NCI-H748 (cell line): ENCODE data around the gene ZBTB33.

Experiments used
- DNase-seq: peaks from one replicate; lab custom pipeline; 2025; ENCODE audit not compliant: unreplicated experiment; lab: John Stamatoyannopoulos, UW

Gene ZBTB33

DNA sequence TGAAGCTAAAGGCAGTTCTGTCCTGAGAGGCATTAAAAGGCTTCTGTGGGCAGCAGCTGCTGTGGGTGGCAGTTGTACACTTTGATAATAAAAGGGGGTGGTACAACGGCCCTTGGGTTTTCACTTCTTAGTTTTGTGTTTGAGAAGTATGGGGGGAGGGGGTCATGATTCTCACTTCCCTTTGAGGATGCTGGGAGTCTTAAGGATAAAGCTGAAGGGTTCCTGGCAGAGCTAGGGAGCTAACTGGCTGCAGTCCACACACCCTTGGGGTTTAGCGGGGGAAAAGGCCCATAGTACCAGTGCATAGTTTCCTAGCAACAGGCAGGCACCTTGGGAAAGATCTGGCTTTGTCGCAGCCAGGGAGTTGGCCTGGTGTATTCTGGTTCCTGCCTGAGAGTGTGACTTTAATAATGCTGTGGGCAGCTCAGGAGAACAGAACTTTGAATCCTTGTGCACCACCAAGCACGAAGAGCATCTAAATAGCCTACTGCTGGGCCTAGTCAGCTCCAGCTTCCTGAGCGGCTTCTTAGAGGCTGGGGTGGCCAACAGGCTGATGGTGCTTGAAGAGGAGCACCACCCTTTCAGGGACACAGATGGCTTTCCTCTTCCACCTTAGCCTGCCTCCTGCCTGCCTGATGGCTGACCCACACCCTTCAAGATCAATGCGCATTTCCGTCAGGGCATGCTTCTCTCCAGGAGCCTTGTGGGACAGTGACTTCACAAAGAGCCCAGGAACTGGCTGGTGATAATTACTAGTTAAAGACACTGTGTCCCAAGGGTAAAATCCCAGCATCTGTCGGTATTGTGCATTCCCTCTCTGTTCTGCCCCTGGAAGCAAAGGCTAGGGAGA is 12.5 kb downstream of the ZBTB33 start:
- peak; percentile 9 for DNase-seq

GRCh38 chrX:120264341-120264740 is 13.7 kb downstream of the ZBTB33 start:
- no peak for DNase-seq

GRCh38 chrX:120269373-120270035 is 18.9 kb downstream of the ZBTB33 start:
- no peak for DNase-seq

DNA sequence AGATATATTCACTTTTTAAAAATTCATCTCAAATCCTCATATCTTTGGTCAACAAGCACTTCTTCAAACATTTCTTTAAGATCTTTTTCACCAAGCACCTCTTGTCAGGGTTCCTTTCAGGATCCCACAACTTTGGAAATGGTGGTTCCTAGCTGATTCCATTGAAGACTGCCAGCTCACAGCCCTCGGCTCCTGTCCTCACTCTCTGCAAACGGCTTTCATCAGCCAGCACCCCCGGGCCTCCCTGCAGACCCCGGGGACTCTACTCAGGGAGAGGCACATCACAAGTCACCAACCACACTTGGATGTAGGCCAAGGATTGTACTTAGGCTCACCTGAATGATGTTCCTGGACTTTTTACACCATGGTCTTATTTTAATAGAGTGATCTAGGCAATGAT is 20.0 kb downstream of the ZBTB33 start:
- no peak for DNase-seq

DNA sequence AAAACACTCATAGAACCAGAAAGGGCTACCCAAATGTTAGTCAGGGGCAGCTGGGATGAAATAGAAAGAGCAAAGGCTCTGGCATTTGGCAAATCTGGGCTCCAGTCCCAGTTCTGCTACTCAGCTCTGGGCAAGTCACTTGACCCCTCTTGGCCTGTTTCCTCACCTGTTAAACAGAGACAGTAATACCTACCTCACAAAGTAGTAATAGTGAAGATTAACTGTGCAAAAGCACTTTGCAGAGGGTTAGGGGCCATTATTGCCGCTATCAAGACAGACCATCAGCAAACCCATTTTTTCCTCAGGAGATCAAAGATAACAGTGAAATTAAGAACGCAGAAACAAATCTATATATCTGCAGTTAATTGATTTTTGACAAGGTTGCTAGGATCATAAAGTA is 20.6 kb downstream of the ZBTB33 start:
- no peak for DNase-seq

DNA sequence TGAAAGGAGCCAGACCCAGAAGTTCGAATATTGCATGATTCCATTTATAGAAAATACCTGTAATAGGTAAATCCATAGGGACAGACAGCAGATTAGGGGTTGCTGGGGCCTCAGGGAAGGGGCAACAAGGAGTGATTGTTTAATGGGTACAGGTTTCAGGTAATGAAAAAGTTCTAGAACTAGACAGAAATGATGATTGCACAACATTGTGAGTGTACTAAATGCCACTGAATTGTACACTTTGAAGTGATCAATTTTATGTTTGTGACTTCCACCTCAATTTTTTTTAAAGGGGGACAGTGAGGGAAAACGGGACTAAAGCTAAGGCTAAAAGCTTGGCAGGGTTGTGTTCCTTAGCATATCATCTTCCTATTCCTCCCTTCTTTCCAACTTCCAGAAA is 23.5 kb downstream of the ZBTB33 start:
- no peak for DNase-seq

DNA sequence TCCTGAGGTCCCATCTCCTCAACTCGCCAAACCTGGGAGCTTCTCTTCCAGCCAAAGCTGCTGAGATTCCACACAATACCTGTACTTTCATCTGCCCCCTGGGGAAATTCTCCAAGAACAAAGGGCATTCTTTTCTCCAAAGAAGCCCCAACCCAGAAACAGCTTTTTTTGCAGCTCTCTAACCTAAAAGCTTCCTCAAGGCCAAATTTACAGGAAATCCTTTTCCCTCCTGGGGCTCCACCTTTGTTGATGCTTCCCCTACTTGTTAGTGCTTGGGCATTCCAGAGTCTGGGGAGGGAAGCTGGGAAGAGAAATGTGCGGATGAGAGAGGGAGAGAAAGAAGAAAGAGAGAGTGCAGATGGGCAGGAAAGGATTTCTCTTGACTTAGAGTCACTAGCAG is 24.3 kb downstream of the ZBTB33 start:
- DNase-seq: no peak

DNA sequence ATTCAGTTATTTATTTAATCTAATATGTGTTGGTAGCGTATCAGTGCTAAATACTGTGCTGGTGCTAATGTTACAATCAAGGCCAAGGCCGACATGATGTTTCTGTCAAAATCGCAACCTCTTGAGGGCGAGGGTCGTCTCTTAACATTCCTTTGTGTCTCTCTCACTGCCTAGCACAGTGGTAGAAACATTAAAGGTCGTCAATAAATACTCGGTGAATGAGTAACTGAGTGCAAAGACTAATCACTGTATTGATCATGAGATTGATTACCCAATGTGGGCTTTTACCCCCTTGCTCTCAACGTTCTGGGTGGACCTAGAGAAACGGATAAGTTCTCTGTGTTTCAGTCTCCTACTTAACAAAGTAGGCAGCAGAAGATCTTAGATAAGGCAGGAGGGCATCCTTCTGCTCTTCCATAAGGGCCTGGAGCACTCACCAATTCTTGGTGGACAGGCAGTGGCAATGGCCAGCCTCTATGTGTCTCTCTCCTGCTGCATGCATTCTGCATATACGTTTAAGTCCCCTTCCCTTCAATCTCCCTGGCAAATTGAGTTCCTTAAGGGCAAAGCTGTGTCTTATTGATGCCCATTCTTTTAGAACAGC is 30.5 kb downstream of the ZBTB33 start:
- no peak for DNase-seq

DNA sequence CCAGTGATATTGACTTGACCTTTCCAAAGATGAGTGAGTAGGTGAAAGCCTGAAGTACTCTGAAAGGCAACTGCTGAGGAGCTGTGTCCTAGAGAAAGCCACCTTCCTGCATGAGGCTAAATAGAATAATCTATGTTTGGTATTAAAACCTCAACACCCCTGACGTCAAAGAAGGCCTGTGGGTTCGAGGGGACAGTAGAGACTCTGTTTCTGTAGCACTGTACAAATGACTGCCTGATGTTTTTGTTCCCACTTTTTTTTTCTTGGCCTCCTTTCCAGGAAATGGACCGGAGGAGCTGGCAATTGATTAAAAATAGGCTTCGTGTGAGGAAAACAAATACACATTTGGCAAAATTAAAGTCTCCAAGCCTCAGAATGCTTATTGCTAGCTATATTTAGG is 31.1 kb downstream of the ZBTB33 start:
- DNase-seq: no peak

DNA sequence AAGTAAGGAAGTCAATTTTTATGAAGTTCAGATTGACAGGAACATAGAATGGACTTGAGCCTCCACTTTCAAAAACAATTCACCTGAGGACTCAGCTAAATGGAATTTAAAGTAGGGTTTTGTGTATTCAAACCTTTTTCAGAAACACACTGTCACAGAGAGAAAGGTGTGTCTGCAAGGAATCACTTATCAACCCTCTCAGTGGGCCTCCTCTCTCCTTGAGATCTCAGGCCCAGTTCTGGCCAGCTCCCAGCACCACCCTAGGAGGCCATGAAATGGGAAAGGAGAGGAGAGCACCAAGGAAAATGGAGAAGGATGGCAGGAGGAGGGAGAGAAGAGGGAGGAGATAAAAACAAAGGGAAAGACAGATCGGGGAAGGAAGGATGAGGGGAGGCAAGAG is 32.1 kb downstream of the ZBTB33 start:
- no peak for DNase-seq

GRCh38 chrX:120286733-120287512 is 36.3 kb downstream of the ZBTB33 start:
- DNase-seq: no peak

- DNase-seq: no peak
Measured at GRCh38 chrX:120287513-120288112, 37.0 kb downstream of the ZBTB33 start.

- peak; percentile 55 for DNase-seq
Measured at GRCh38 chrX:120290107-120290506, 39.5 kb downstream of the ZBTB33 start.

DNA sequence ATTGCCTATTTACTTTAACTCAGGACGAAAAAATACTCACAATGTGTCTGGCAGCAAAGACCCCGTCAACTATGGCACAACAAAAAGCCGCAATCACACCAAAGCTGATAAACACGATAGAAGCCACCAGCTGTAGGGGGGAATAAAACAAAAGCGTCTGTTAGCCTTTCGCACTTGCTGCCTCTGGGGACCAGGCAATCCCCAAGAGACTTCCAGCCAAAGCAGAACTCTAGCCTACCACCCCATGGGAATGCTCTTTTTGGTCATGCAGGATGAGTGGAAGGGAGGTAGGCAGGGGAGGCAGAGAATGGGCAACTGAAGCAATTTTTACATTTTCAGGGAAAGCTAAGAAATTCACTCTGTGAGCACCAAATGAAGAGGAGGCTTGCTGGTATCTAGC is 40.6 kb downstream of the ZBTB33 start:
- no peak for DNase-seq

GRCh38 chrX:120293015-120293414 is 42.4 kb downstream of the ZBTB33 start:
- no peak for DNase-seq

GRCh38 chrX:120294651-120295050 is 44.0 kb downstream of the ZBTB33 start:
- DNase-seq: no peak

- DNase-seq: no peak
Measured at GRCh38 chrX:120297923-120298322, 47.3 kb downstream of the ZBTB33 start.

GRCh38 chrX:120299928-120300327 is 49.3 kb downstream of the ZBTB33 start:
- peak; percentile 20 for DNase-seq

GRCh38 chrX:120301497-120301896 is 50.9 kb downstream of the ZBTB33 start:
- DNase-seq: no peak

- DNase-seq: no peak
Measured at GRCh38 chrX:120301960-120302359, 51.3 kb downstream of the ZBTB33 start.

GRCh38 chrX:120302434-120302833 is 51.8 kb downstream of the ZBTB33 start:
- peak; percentile 35 for DNase-seq
